GM18951 (cell line): ENCODE data around the gene SOCS7.

ENCODE experiments used
- POLR2A ChIP-seq: IDR thresholded peaks from 4 replicates; pipeline ENCODE4 v1.6.1; 2011; ENCODE audit warnings: mild to moderate bottlenecking; ENCODE audit not compliant: insufficient read length, insufficient read depth; ENCODE audit errors: extremely low read depth
- in situ Hi-C: fragments of 300-500 bp; cut with MboI; formaldehyde crosslinking; loops from one replicate; pipeline ENCODE4 v1.12.0; 2022; ENCODE audit warnings: low sequenced_read_pairs, mixed read lengths, inconsistent platforms; ENCODE audit not compliant: unreplicated experiment

Gene SOCS7

DNA sequence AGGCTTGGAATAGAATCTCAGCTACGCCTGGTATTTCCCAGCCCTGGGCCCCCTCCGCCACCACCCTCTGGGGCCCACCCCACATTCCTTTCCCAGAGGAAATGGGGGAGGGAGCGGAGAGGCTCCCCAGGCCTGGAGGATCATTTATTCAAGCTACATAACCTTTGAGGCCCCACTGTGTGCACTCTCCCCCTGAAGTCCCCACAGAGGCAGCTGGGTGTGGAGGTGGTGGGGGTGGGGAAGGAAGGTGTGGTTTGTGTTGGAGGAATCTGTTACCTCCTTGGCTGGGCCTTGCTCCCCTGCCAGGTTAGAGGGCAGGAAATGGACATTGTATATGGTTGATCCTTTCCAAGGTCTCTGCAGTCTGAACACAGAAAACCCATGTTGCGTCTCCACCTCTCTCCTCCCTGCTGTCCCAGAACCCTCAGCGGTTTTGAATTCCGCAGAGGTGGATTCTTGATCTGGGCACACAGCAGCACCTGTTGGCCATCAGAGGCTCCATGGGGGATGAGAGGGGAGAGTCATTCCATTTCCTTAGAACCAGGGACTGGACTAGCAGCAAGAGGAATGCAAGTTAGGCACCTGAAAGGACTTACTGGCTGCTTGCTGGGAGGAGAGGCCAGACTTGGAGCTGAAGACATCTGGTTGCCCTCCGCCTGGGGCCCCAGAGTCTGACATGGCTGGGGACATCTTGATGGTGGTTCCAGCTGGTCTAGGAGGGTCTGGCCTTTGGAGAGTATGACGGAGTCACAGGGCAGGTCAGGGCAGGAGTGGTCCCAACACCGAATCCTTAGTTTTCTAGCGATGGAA lies 99.6 kb downstream of the SOCS7 start:
- in situ Hi-C loops = no loop called here
- no peak for TF ChIP-seq POLR2A

DNA sequence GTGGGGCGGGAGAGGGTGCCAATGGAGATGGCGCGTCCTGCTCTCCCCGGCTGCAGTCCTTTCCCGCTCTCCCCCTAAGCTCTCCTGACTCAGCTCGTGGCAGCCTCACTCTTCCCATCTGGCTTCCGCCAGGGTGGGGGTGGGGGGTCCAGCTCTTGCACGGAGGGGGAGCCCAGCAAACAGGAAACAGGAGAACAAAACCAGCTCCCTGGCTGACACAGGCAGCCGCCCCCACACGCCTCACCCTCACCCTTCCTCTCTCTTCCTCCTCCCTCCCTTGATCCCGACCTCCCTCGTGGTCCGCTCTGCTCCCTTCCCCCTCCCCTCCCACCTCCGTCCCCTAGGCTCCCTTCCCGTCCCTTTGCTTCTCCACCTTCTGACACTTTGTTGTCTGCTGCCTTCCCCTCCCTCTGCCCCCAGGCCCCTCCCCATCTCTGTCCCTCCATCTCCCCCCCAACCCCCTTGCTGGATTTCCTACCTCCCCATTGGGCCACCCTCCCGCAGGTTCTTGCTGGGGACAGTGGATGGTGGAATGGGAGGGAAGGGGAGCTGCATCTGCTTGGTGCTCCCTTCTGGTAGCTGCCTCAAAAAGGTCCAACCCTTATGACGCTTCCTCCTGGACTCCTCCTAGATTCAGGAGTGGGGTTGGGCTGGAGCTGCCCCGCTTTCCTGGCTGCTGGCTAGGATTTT lies 100.3 kb downstream of the SOCS7 start:
- in situ Hi-C loops = no loop called here
- TF ChIP-seq POLR2A = no peak

DNA sequence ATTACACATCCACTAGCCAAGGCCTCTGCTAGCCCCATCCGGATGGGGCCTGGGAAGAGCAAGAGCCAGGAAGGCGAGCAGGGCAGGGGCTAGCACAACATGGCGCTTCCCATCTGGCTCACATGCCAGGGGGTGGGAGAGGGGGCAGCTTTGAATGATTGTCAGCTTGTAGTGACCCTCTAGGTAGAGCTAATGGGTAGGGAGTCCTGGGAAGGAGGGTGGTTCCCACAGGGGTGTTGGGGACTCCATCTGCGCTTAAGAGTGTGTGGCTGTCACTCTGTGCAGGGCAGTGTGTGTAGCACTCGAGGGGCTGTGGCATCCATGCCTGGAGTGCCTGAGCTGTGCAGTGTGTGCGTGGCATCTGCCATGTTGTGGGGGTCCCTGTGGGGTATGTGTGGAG lies 101.1 kb downstream of the SOCS7 start:
- in situ Hi-C loops = no loop called here

DNA sequence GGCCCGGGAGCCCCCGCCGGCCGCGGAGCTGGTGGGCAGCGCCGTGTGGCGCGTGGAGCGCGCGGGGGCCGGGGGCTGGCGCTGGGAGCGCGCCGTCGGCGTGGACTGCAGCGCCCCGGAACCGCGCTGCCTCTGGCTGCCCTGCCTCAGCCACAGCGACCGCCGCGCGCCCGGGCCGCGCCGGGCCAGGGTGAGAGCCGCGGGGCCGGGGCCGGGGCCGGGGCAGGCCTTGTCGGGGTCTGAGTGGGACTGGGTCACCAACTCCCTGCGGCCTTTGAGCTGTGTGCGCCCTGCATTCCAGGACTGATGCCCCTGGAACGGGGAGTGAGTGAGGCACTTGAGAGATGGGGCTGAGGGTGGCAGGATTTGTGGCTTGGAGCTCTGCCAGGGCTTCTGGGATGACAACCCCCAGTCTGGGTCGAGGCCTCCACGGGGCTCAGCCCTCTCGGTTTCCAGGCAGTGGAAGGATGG lies 102.3 kb downstream of the SOCS7 start:
- in situ Hi-C loops = no loop called here
- TF ChIP-seq POLR2A = no peak

More for the DNA sequence above, 101.1 kb downstream of the SOCS7 start:
- no peak for TF ChIP-seq POLR2A

DNA sequence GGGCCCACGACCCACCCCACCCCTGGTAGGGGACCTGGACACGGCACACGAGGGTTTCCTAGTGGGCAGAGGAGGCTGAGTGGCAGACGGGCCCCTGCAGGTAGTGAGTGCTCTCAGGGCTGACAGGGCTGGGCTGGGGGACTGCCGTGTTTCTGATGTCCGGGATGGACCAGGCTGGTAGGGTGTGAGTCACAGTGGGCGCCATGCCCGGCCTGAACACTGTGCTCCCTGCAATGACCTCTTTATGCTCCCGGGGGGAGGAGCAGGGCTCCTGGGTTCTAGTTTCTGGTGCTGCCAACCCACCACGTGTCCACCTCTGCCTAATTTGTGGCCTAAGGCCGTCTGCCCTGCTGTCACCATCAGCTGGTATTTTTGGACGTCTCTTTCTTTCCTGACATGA lies 102.9 kb downstream of the SOCS7 start:
- no peak for TF ChIP-seq POLR2A
- in situ Hi-C loops = no loop called here
